ENCODE measurements around the gene ATAT1.

Gene ATAT1

DNA sequence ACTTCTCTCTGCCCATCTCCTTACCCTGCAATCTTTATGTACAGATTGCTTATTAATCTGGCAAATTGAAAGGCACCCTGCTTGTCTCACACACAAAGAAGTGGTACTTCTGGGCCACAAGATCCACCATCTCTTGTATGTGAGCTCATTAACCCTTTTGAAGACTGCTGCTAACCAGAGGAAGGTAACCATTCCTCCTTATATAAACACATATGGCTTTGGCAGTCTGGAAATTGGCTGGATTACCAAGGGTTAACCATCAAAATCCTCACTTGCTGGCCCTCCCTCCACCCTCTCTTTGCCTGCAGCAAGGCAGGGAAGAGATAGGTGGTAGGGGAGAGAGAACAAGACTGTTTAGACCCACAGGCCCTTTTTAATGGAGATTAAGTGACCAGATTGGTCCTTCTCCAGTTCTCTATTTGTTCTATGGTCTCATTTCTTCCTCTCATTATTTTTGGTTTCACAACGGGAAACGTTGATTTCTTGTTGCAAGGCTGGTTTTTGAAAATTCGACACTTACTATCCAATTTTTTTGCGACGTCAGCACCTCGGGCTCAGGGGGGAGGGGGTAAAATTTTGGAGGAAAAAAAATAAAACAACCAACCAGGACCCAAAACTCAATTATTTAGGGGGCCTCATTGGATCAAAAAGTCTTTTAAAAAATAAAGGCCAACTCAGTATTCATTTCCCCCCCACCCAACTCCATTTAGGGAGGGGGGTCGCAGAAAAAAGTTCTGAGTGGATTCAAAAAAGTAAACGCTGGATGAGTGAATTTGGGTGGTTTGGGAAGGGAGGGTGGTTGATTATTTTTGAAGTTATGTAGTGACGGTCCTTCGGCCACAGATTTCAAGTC is 10.5 kb upstream of the ATAT1 start:
- DNase-seq (ENCODE audit: low read depth, low spot score), result peak; percentile 29
- in situ Hi-C loops (cut with HindIII; ENCODE audit: low sequenced_read_pairs), result no loop called here
- H3K4me3 ChIP-seq (ENCODE audit: low read depth, low read length), result peak overlapping the region; percentile 96
- TF ChIP-seq CTCF (IDR thresholded peaks at IDR 0.05; ENCODE audit: low read depth, low read length), result no peak

DNA sequence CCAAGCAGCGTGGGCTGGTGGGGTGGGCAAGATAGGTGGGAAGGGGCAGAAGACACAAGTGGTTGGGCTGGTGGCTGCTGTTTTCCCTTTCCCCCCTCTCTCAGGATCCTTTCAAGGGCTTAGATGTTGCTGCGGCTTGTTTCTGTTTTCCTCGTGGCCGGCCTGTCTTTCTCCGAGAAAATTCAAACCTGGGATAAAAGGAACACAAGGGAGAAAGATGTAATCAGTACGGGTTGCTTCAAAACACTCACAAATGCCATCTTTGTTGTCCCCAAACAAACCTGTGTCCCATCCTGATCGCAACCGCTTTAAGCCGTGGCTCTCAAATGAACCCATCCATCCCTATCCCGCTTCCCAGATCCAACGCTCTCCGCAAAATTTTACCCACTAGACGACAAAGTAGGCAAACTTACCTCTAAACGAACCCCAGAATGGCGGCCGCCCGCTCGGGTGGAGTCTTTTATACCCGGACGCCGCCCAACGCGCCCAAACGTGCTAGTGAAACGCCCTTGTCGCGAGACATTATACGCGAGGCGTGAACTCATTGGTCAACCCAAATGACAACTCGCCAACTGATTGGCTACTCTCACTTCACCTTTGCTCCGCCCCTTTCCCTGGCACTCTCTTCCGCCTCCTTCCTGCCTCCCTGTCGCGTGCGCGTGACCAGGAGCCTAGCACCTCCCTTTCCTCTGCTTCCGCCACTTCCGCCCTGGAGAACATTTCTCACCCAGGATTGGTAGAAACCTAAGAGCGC is 9.7 kb upstream of the ATAT1 start, which contains the start of gene PPP1R10:
Gene PPP1R10, minus strand, starts transcription at position 433 of the 754 bp plus-strand sequence. CDS start 7,299 bp downstream, outside the sequence.
- in situ Hi-C loops (cut with HindIII; ENCODE audit: low sequenced_read_pairs), result no loop called here
- peak; percentile 100 for DNase-seq (ENCODE audit: low read depth, low spot score)
- peak within 1 kb of the TSS; percentile 96 for H3K4me3 ChIP-seq (ENCODE audit: low read depth, low read length)
- no peak for TF ChIP-seq CTCF (IDR thresholded peaks at IDR 0.05; ENCODE audit: low read depth, low read length)

- H3K4me3 ChIP-seq (ENCODE audit: low read depth, low read length), result peak within 1 kb of the TSS; percentile 96
- no peak for TF ChIP-seq CTCF (IDR thresholded peaks at IDR 0.05; ENCODE audit: low read depth, low read length)
- in situ Hi-C loops (cut with HindIII; ENCODE audit: low sequenced_read_pairs), result no loop called here
- peak; percentile 99 for DNase-seq (ENCODE audit: low read depth, low spot score)
Measured at GRCh38 chr6:30617565-30618269, 9.0 kb upstream of the ATAT1 start, which contains the start of gene MRPS18B. MRPS18B (plus strand) TSS chr6:30617840; CDS start chr6:30617866, 26 bp downstream.

GRCh38 chr6:30618270-30618797 is 8.3 kb upstream of the ATAT1 start:
- H3K4me3 ChIP-seq (ENCODE audit: low read depth, low read length), result peak overlapping the region; percentile 67
- no peak for TF ChIP-seq CTCF (IDR thresholded peaks at IDR 0.05; ENCODE audit: low read depth, low read length)
- in situ Hi-C loops (cut with HindIII; ENCODE audit: low sequenced_read_pairs), result no loop called here
- DNase-seq (ENCODE audit: low read depth, low spot score), result no peak

DNA sequence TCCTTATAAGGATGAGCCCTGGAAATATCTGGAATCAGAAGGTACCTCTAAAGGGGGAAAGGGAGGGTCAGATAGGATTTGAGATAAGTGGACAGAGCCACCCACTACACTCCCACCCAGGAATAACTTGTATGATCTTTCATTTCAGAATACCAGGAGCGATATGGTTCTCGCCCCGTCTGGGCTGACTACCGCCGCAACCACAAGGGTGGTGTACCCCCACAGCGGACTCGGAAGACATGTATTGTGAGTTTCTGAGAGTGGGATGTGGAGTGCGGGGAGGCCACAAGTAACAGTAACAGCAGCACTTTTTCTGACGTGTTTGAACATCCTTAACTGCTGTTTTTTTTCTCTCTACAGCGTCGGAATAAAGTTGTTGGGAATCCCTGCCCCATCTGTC is 7.1 kb upstream of the ATAT1 start:
- no peak for TF ChIP-seq CTCF (IDR thresholded peaks at IDR 0.05; ENCODE audit: low read depth, low read length)
- in situ Hi-C loops (cut with HindIII; ENCODE audit: low sequenced_read_pairs), result no loop called here
- no peak for DNase-seq (ENCODE audit: low read depth, low spot score)
- no peak overlapping the region for H3K4me3 ChIP-seq (ENCODE audit: low read depth, low read length)

DNA sequence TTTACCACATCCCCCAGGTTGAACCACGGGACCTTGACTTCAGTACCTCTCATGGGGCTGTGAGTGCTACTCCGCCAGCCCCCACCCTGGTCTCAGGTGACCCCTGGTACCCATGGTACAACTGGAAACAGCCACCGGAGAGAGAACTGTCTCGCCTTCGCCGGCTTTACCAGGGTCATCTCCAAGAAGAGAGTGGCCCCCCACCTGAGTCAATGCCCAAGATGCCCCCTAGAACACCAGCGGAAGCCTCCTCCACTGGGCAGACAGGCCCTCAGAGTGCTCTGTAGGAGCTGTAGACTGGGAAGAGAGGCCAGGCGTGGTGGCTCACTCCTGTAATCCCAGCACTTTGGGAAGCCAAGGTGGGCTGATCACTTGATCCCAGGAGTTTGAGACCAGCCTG is 1.2 kb upstream of the ATAT1 start:
- in situ Hi-C loops (cut with HindIII; ENCODE audit: low sequenced_read_pairs), result no loop called here
- TF ChIP-seq CTCF (IDR thresholded peaks at IDR 0.05; ENCODE audit: low read depth, low read length), result no peak
- no peak for DNase-seq (ENCODE audit: low read depth, low spot score)
- no peak overlapping the region for H3K4me3 ChIP-seq (ENCODE audit: low read depth, low read length)
